Limb (tissue), 2 donors: ENCODE measurements around the gene VWA5B2.

Experiments
- DNase-seq, 2 donors: peaks; one replicate each; pipeline ENCODE4 v3.0.0-alpha.2; 2016; ENCODE audit errors: extremely low spot score in 2 of 2

Gene VWA5B2

DNA sequence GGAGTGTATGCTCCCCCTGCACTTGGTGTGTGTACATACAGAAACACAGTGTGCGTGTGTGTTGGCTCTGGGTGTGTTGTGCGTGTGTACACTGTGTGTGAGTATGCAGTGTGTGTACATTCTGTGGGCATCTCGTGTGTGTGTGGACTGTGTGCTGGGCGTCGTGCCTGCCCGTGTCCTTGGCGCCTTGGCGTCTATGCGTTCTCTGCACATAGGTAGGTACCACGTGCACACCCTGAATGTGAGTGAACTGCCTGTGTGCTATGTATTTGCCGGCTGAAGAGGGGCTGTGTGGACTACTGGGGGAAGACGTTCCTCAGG lies 46.0 kb downstream of the VWA5B2 start:
- no peak for DNase-seq

GRCh38 chr3:184275961-184276910 lies 46.9 kb downstream of the VWA5B2 start, which contains the start of gene ECE2:
TSS of gene ECE2 (plus strand) at chr3:184276022. CDS start at chr3:184276154, 132 bp downstream.
- no peak for DNase-seq

- no peak for DNase-seq
Measured at GRCh38 chr3:184277366-184277765, 48.0 kb downstream of the VWA5B2 start.

DNA sequence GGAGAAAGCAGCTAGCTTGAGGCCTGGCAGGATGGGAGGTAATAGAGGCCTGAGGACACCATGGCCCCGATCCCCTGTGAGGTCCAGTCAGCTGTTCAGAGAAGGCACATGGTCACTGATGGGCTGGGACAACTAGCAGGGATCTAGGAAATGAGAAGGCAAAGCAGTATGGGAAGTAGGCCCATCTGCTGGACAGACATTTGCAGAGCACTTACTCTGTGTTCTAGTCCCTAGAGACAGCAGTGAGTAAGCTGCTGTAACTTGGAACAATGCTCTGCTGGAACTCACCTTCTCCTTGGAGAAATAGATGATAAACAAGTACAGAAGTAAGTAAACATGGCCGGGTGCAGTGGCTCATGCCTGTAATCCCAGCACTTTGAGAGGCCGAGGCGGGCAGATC lies 53.6 kb downstream of the VWA5B2 start:
- no peak for DNase-seq

GRCh38 chr3:184283681-184284080 lies 54.3 kb downstream of the VWA5B2 start:
- DNase-seq, result no peak

DNA sequence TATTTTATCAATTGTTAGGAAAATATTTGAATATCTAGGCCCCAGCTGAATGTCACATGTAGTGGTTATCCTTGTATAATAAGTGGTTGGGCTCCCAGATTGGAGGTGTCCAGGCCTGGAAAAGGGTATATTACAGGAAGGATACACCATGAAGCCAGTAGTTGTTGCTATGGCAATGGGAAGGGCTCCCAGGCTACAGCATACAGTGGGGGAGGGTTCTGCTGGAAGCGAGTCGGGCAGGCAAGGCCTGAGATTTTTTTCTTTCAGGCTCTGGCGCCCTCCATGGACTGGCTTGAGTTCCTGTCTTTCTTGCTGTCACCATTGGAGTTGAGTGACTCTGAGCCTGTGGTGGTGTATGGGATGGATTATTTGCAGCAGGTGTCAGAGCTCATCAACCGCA lies 55.3 kb downstream of the VWA5B2 start:
- peak; percentile 59 for DNase-seq

DNA sequence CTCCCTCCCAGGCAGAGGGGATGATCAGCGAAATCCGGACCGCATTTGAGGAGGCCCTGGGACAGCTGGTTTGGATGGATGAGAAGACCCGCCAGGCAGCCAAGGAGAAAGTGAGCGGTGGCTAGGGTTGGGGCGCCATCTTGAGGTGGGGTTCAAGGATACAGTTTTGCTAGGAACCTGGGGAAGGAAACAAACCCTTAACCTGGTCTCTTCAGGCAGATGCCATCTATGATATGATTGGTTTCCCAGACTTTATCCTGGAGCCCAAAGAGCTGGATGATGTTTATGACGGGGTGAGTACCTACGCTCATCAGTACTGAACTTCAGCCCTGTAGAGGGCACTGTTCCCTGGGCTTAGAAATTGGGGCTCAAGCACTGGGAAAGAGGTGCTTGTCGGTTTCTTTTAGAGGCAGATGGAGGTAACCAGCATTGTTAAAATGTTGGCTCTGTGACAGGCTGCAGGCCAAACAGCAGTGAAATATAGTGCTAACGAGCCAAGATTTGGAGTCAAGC lies 60.1 kb downstream of the VWA5B2 start:
- peak in 1 of 2 donors; percentile 60 for DNase-seq

DNA sequence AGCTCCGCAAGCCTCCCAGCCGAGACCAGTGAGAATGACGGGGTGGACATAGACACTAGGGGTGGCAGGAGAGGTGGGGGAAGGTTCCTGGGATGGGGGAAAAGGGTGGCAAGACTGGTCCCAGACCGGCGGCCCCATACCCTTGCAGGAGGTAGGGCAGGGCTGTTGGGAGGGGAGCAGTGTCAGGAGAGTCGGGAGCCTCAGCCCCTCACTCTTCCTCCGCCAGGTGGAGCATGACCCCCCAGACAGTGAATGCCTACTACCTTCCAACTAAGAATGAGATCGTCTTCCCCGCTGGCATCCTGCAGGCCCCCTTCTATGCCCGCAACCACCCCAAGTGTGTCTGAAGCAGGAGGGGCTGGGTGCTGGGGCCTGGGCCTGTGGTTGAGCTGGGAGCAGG lies 60.9 kb downstream of the VWA5B2 start:
- no peak for DNase-seq

DNA sequence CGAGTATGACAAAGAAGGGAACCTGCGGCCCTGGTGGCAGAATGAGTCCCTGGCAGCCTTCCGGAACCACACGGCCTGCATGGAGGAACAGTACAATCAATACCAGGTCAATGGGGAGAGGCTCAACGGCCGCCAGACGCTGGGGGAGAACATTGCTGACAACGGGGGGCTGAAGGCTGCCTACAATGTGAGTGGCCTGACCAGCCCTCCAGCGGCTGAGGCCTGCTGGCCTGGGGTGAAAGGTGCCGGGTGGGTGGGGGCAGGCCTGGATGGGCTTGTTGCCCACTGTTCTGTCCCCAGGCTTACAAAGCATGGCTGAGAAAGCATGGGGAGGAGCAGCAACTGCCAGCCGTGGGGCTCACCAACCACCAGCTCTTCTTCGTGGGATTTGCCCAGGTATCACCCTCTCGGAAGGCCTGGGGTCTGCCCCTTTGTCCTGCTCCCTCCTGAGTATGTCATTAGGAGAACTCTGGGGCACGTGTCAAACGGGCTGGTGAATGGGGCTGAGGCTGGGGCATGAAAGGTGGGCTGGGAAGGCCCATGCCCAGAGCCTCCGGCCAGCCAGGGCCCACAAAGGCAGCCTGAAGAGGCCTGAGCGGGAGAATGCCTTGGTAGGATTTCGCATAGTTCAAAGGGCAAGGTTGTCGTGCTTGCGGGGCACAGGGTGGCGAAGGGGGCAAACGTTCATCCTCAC lies 61.8 kb downstream of the VWA5B2 start:
- DNase-seq, result no peak
